ENCODE results near the gene STARD5.
A peak's percentile ranks its signal among the peaks of the same experiment; 100 is the strongest.

Gene STARD5

GRCh38 chr15:81297603-81298575, 26.1 kb downstream of the STARD5 start:
- peak overlapping the region; percentile 19 to 42 (median 36) for H3K4me3 ChIP-seq
- peak overlapping the region in 20 of 21 experiments; percentile 9 to 98 (median 81) for H3K27ac ChIP-seq

- Histone ChIP-seq H3K27ac (peak overlapping the region in 20 of 21 experiments; percentile 16 to 98 (median 81)), H3K4me3 (peak overlapping the region; percentile 19 to 42 (median 36))
These were observed 26.8 kb downstream of the STARD5 start for GRCh38 chr15:81297147-81297572.

- peak overlapping the region; percentile 19 to 42 (median 36) for H3K4me3 ChIP-seq
- H3K27ac ChIP-seq: peak overlapping the region in 20 of 21 experiments; percentile 16 to 98 (median 81)
These were observed 27.3 kb downstream of the STARD5 start for GRCh38 chr15:81296673-81297072.

GRCh38 chr15:81296186-81296585, 27.8 kb downstream of the STARD5 start:
- H3K4me3 ChIP-seq: peak overlapping the region in 3 of 7 experiments; percentile 19 to 42 (median 36)
- peak overlapping the region in 20 of 21 experiments; percentile 16 to 98 (median 81) for H3K27ac ChIP-seq

- Histone ChIP-seq H3K27ac (peak overlapping the region in 18 of 21 experiments; percentile 16 to 98 (median 82)), H3K4me3 (no peak overlapping the region)
These were observed 28.3 kb downstream of the STARD5 start for GRCh38 chr15:81295486-81296121.

GRCh38 chr15:81294516-81294880, 29.4 kb downstream of the STARD5 start:
- H3K4me3 ChIP-seq: peak overlapping the region in 1 of 7 experiments; percentile 6
- H3K27ac ChIP-seq: peak overlapping the region in 20 of 21 experiments; percentile 5 to 98 (median 68)

GRCh38 chr15:81293728-81294515, 30.0 kb downstream of the STARD5 start:
- peak overlapping the region in 20 of 21 experiments; percentile 5 to 98 (median 68) for H3K27ac ChIP-seq
- peak overlapping the region in 1 of 7 experiments; percentile 6 for H3K4me3 ChIP-seq

GRCh38 chr15:81292523-81293001, 31.4 kb downstream of the STARD5 start:
- Histone ChIP-seq H3K4me3 (no peak overlapping the region), H3K27ac (peak overlapping the region in 17 of 21 experiments; percentile 2 to 98 (median 78))

- Histone ChIP-seq H3K4me3 (no peak overlapping the region), H3K27ac (peak overlapping the region in 17 of 21 experiments; percentile 2 to 98 (median 78))
These were observed 31.9 kb downstream of the STARD5 start for GRCh38 chr15:81291916-81292522.

GRCh38 chr15:81289910-81290309, 34.0 kb downstream of the STARD5 start:
- H3K27ac ChIP-seq: no peak overlapping the region

GRCh38 chr15:81288616-81289015, 35.3 kb downstream of the STARD5 start:
- no peak overlapping the region for H3K4me3 ChIP-seq
- no peak overlapping the region for H3K27ac ChIP-seq

More at GRCh38 chr15:81289910-81290309, 34.0 kb downstream of the STARD5 start:
- no peak overlapping the region for H3K4me3 ChIP-seq

- H3K4me3 ChIP-seq: no peak overlapping the region
- H3K27ac ChIP-seq: peak overlapping the region in 2 of 21 experiments; percentile 66 to 80
These were observed 35.9 kb downstream of the STARD5 start for GRCh38 chr15:81288040-81288439.

- peak overlapping the region in 8 of 21 experiments; percentile 7 to 80 (median 51) for H3K27ac ChIP-seq
- no peak overlapping the region for H3K4me3 ChIP-seq
These were observed 37.3 kb downstream of the STARD5 start for GRCh38 chr15:81286621-81287121.

- Histone ChIP-seq H3K27ac (peak overlapping the region in 6 of 21 experiments; percentile 3 to 66 (median 22)), H3K4me3 (no peak overlapping the region)
These were observed 38.5 kb downstream of the STARD5 start for GRCh38 chr15:81285461-81285860.

GRCh38 chr15:81284256-81285031, 39.5 kb downstream of the STARD5 start:
- Histone ChIP-seq H3K27ac (peak overlapping the region in 4 of 21 experiments; percentile 19 to 32 (median 26)), H3K4me3 (no peak overlapping the region)

GRCh38 chr15:81282911-81283310, 41.0 kb downstream of the STARD5 start:
- no peak overlapping the region for H3K4me3 ChIP-seq
- H3K27ac ChIP-seq: no peak overlapping the region

- no peak overlapping the region for H3K27ac ChIP-seq
- no peak overlapping the region for H3K4me3 ChIP-seq
These were observed 41.4 kb downstream of the STARD5 start for GRCh38 chr15:81282606-81282895.

Measured in skin epidermis (tissue), 12 donors.